Body of pancreas (tissue), 4 donors: Measurements from ENCODE around the gene BLVRA. TPM values are rescaled to one million over a fixed set of nuclear protein-coding genes. Genes with fewer than 3 reads are reported as not detected.

ENCODE experiments used
- ATAC-seq: fragments of 150-250 bp; one replicate; pipeline ENCODE4 v1.9.1; 2016
- DNase-seq, 4 donors: peaks; one replicate each; pipeline ENCODE4 v3.0.0-alpha.2; 2019
- H3K27ac ChIP-seq, 4 donors: fragments of 200-600 bp; sonication (generic); 1 replicate in 3 of 4; 2 replicates in 1 of 4; pipeline versions ENCODE4 v1.5.1 to v1.6.1; 2016 to 2019; ENCODE audit warnings: mild to moderate bottlenecking in 1 of 4, mixed read lengths in 1 of 4, moderate library complexity in 1 of 4
- H3K27me3 ChIP-seq, 2 donors: fragments of 200-600 bp; sonication (generic); one replicate each; pipeline ENCODE4 v1.6.0; 2016; ENCODE audit warnings: mild to moderate bottlenecking in 1 of 2
- H3K36me3 ChIP-seq, 2 donors: fragments of 200-600 bp; sonication (generic); replicated peaks in 1 of 2; 2 replicates each; pipeline ENCODE4 v1.5.1; 2016; ENCODE audit warnings: low read depth in 2 of 2; ENCODE audit not compliant: insufficient read depth in 1 of 2
- H3K4me1 ChIP-seq: fragments of 200-600 bp; sonication (generic); one replicate; pipeline ENCODE4 v1.6.0; 2016
- H3K4me3 ChIP-seq, 2 donors: fragments of 200-600 bp; sonication (generic); 1 replicate in 1 of 2; 2 replicates in 1 of 2; pipeline ENCODE4 v1.5.1; 2016 to 2019
- H3K9me3 ChIP-seq, 3 donors: fragments of 200-600 bp; sonication (generic); 1 replicate in 2 of 3; 2 replicates in 1 of 3; pipeline ENCODE4 v1.5.1; 2016
- POLR2A ChIP-seq, 3 donors: fragments of 450-650 bp; IDR thresholded peaks; one replicate each; pipeline ENCODE4 v1.6.1; 2016; ENCODE audit warnings: antibody characterized with exemption in 3 of 3, mild to moderate bottlenecking in 2 of 3
- WGBS, 2 donors: methylation state at CpG; one replicate each; pipeline ENCODE4 v1.1.5; 2017; 5-methylcytosine and 5-hydroxymethylcytosine counted together
- intact Hi-C: fragments of 100-400 bp; cut with DNase I; formaldehyde crosslinking; loops from one replicate; pipeline ENCODE4 v1.15.1; 2023
- total RNA-seq, 2 donors: library from RNA; depleted of rRNA; stranded (reverse); fragments of >200 nt; gene quantifications; one replicate each; pipeline ENCODE4 v1.1.0, GENCODE V29; 2016
- TF ChIP-seq, protein P1 (sequence below), 7 experiments: fragments of 450-650 bp in 4 of 7; fragments of 200-600 bp in 3 of 7; sonication (generic) in 3 of 7; IDR thresholded peaks; one replicate each; pipeline ENCODE4 v1.5.1; 2016 to 2019; ENCODE audit warnings: antibody characterized with exemption in 7 of 7

Gene BLVRA
- total RNA-seq, 2 donors from 2014 or later = 4.6 to 25.2 TPM

DNA sequence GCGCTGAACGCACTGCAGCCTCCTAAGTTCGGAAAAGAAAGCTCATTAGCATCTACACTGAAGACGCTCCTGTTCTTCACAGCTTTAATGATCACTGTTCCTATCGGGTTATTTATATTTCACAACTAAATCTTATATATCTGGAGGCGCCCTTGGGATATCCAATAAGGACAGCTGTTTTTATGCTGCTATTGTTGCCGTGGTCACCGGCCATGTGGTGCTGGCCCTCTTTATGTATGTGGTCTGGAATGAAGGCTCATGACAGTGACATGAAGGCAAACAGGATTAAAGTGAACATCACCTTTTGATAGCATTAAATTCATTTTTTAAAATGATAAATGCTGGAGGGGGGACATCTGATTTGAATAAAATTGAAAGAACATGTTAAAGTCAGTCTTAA, 8.8 kb downstream of the BLVRA start:
- intact Hi-C loops = no loop called here
- TF ChIP-seq POLR2A (IDR thresholded peaks at IDR 0.05) = no peak
- TF ChIP-seq, protein P1, sequence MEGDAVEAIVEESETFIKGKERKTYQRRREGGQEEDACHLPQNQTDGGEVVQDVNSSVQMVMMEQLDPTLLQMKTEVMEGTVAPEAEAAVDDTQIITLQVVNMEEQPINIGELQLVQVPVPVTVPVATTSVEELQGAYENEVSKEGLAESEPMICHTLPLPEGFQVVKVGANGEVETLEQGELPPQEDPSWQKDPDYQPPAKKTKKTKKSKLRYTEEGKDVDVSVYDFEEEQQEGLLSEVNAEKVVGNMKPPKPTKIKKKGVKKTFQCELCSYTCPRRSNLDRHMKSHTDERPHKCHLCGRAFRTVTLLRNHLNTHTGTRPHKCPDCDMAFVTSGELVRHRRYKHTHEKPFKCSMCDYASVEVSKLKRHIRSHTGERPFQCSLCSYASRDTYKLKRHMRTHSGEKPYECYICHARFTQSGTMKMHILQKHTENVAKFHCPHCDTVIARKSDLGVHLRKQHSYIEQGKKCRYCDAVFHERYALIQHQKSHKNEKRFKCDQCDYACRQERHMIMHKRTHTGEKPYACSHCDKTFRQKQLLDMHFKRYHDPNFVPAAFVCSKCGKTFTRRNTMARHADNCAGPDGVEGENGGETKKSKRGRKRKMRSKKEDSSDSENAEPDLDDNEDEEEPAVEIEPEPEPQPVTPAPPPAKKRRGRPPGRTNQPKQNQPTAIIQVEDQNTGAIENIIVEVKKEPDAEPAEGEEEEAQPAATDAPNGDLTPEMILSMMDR (IDR thresholded peaks at IDR 0.05) = no peak
- Histone ChIP-seq H3K4me3 (no peak overlapping the region), H3K27me3 (no peaks in the 10 kb centered on the region), H3K9me3 (no peaks in the 10 kb centered on the region), H3K4me1 (peaks cover 19% of the 10 kb centered on the region), H3K27ac (no peak overlapping the region), H3K36me3 (no peaks in the 10 kb centered on the region)
- whole genome bisulfite sequencing, 2 donors = 87 to 90% methylated on average over 8 of the region's 8 CpGs
- ATAC-seq (no peak), DNase-seq (no peak)

DNA sequence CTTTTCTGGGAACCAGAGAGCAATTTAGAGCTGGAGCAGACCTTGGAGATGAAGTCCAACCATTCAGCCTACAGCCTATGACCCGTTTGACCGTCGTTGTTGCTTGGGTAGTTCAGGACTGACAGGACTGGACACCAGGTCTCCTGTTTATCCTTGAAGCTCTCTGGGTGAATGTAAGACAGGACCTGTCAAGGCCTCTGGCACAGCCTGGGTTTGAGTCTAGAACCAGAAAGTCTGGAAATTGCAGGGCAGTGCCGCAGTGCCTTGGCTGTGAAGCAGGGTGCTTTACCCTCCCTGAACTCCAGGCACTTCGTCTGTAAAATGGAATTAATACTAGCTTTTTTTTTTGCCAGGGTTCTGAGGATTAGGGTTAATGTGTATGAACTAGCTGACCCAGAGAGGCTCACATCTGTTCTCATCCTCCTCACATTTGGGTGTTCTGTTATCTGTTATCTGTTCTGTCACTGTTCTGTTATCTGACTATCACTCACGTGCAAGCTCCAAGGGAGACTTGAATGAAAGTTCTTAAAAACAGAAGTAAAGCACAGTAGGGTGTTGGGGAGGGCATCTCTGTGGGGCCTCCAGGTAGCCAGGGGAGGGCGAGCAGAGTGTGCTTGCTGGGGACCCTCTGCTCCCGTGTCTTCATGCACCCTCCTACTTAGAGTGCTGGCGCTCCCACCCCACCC, 9.9 kb downstream of the BLVRA start:
- ATAC-seq (no peak), DNase-seq (no peak)
- intact Hi-C loops = no loop called here
- TF ChIP-seq POLR2A (IDR thresholded peaks at IDR 0.05) = no peak
- TF ChIP-seq, protein P1 (IDR thresholded peaks at IDR 0.05) = no peak
- Histone ChIP-seq H3K4me3 (no peak overlapping the region), H3K9me3 (no peaks in the 10 kb centered on the region), H3K4me1 (peaks cover 19% of the 10 kb centered on the region), H3K27me3 (no peaks in the 10 kb centered on the region), H3K36me3 (no peaks in the 10 kb centered on the region), H3K27ac (no peak overlapping the region)
- WGBS, 2 donors = 83 to 87% methylated on average over 9 of the region's 9 CpGs

DNA sequence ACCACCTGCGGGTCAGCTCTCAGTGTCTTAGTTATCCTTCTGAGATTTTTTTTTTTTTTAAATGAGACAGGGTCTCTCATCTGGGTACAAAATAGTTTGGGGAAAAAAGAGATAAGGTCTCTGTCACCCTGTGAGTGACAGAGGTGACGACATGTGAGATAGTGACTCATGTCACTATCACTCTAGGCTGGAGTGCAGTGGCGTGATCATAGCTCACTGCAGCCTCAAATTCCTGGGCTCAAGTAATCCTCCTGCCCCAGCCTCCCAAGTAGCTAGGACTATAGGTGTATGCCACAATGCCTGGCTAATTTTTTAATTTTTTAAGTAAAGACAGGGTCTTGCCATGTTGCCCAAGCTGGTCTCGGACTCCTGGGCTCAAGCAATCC, 10.4 kb downstream of the BLVRA start:
- H3K4me3 ChIP-seq = no peak overlapping the region
- WGBS, 2 donors = 84 to 94% methylated on average over 4 of the region's 4 CpGs
- DNase-seq (no peak), ATAC-seq (no peak)
- H3K36me3 ChIP-seq = no peaks in the 10 kb centered on the region
- no peaks in the 10 kb centered on the region for H3K9me3 ChIP-seq
- no peak overlapping the region for H3K27ac ChIP-seq
- TF ChIP-seq, protein P1 (IDR thresholded peaks at IDR 0.05) = no peak
- TF ChIP-seq POLR2A (IDR thresholded peaks at IDR 0.05) = no peak
- intact Hi-C loops = no loop called here
- H3K27me3 ChIP-seq = no peaks in the 10 kb centered on the region
- H3K4me1 ChIP-seq = peaks cover 19% of the 10 kb centered on the region

DNA sequence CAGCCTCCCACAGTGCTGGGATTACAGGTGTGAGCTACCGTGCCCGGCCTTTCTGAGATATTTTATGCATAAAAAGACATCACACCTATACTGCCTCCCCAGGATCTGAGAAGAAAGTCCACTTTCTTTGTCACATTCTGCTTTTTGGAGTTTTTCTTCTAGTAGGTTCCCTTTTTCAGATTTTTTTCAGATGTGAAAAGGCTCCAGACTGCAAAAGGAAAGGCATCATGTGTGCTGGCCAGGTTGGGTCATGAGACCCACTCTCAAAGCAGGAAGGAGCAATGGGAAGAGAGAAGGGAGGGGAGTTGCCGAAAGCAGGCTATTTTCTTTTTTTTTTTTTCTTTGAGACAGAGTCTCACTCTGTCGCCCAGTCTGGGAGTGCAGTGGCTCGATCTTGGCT, 10.8 kb downstream of the BLVRA start:
- TF ChIP-seq POLR2A (IDR thresholded peaks at IDR 0.05) = no peak
- TF ChIP-seq, protein P1 (IDR thresholded peaks at IDR 0.05) = no peak
- 77 to 94% methylated on average over 5 of the region's 5 CpGs for WGBS, 2 donors
- H3K36me3 ChIP-seq = no peaks in the 10 kb centered on the region
- no peak overlapping the region for H3K4me3 ChIP-seq
- no peaks in the 10 kb centered on the region for H3K27me3 ChIP-seq
- no peak for ATAC-seq
- H3K27ac ChIP-seq = no peak overlapping the region
- DNase-seq = peak in 1 of 4 donors; percentile 12
- no peaks in the 10 kb centered on the region for H3K9me3 ChIP-seq
- H3K4me1 ChIP-seq = peaks cover 18% of the 10 kb centered on the region
- intact Hi-C loops = no loop called here
